SK-MEL-5 (cell line): ENCODE results near the gene TRAIP. TPM values are rescaled to one million over a fixed set of nuclear protein-coding genes. Genes with fewer than 3 reads are reported as not detected.
"Not testable (repeated sequence)": the region's sequence is repeated elsewhere in the genome, so short reads cannot be mapped to it uniquely, and the experiment has no call there.

ENCODE experiments used
- DNase-seq: peaks from one replicate; pipeline ENCODE4 v3.0.0-alpha.2; 2016; ENCODE audit warnings: low read depth, low spot score
- in situ Hi-C: cut with HindIII; loops from 2 replicates; pipeline ENCODE4 v1.10.0; 2016; ENCODE audit warnings: low sequenced_read_pairs, high pct_unique_total_duplicates, low pct_unique_long_range_greater_than_20kb
- small RNA-seq, 2 experiments: library from RNA; depleted of rRNA; stranded (forward); fragments of <200 nt; gene quantifications; one replicate each; pipeline ENCODE3, GENCODE V24; 2014
- total RNA-seq: library from RNA; depleted of rRNA; stranded (reverse); fragments of >200 nt; shearing (Covaris generic); gene quantifications from 2 replicates; pipeline ENCODE4 v1.2.3, GENCODE V29; 2014; rRNA removed

Gene TRAIP
- total RNA-seq, 1 experiment from 2014 or later, result 6.1 TPM

GRCh38 chr3:49785565-49786356, 70.6 kb downstream of the TRAIP start:
- DNase-seq, result no peak
- in situ Hi-C loops, result no loop called here

GRCh38 chr3:49782277-49782676, 74.1 kb downstream of the TRAIP start:
- in situ Hi-C loops, DNase-seq: not testable (repeated sequence)

- DNase-seq, result no peak
- in situ Hi-C loops, result no loop called here
Measured at GRCh38 chr3:49781415-49782199, 74.8 kb downstream of the TRAIP start.

- DNase-seq, in situ Hi-C loops: not testable (repeated sequence)
Measured at GRCh38 chr3:49780975-49781365, 75.4 kb downstream of the TRAIP start.

GRCh38 chr3:49780080-49780974, 76.0 kb downstream of the TRAIP start:
- in situ Hi-C loops, result no loop called here
- DNase-seq, result peak; percentile 25

GRCh38 chr3:49779358-49780079, 76.8 kb downstream of the TRAIP start:
- peak; percentile 36 for DNase-seq
- in situ Hi-C loops, result no loop called here

Small RNA genes within 50 kb of the gene (small RNA-seq; reads per million reads assigned to genes)
- 0 reads per million in 2 experiments for gene RN7SL217P

Other genes with a start within 250 kb of the TRAIP start
- 231 and 246 TPM in 2 replicates for gene APEH, start 182.2 kb downstream of the TRAIP start, total RNA-seq
- gene MST1, start 167.1 kb downstream of the TRAIP start, total RNA-seq, result 4.3 and 5.4 TPM in 2 replicates
- 33.5 and 34.2 TPM in 2 replicates for gene RNF123, start 167.0 kb downstream of the TRAIP start, total RNA-seq
- gene AMIGO3, start 136.9 kb downstream of the TRAIP start, total RNA-seq, result 0.32 and 0.34 TPM in 2 replicates
- gene GMPPB, start 132.6 kb downstream of the TRAIP start, total RNA-seq, result 24.3 and 24.6 TPM in 2 replicates
- 22.8 and 25.6 TPM in 2 replicates for gene IP6K1, start 70.0 kb downstream of the TRAIP start, total RNA-seq
- gene CDHR4, start 56.7 kb downstream of the TRAIP start, total RNA-seq, result not detected in 2 replicates
- 3.4 and 6.9 TPM in 2 replicates for gene INKA1, start 53.3 kb downstream of the TRAIP start, total RNA-seq
- gene UBA7, start 42.6 kb downstream of the TRAIP start, total RNA-seq, result 1.8 and 4.1 TPM in 2 replicates
- 0.32 and 0.58 TPM in 2 replicates for gene CAMKV, start 13.3 kb upstream of the TRAIP start, total RNA-seq
- gene MST1R, start 47.3 kb upstream of the TRAIP start, total RNA-seq, result not detected in 2 replicates
- gene MON1A, start 73.2 kb upstream of the TRAIP start, total RNA-seq, result 8.0 and 9.4 TPM in 2 replicates
- 27.4 and 34.2 TPM in 2 replicates for gene RBM6, start 83.6 kb upstream of the TRAIP start, total RNA-seq
- gene RBM5, start 232.4 kb upstream of the TRAIP start, total RNA-seq, result 95.6 and 106 TPM in 2 replicates